Measurements from ENCODE around the gene KCNE4. TPM values are rescaled to one million over a fixed set of nuclear protein-coding genes. Genes with fewer than 3 reads are reported as not detected.

The KCNE4 gene
- total and polyA plus RNA-seq, 4 donors = 0.19 to 0.42 (median 0.31) TPM

GRCh38 chr2:223069988-223070387, 18.0 kb downstream of the KCNE4 start (continued):
- TF ChIP-seq REST (IDR thresholded peaks at IDR 0.05) = no peak

GRCh38 chr2:223071139-223071538, 19.1 kb downstream of the KCNE4 start:
- Histone ChIP-seq H3K27me3 (ENCODE audit: control insufficient read depth in 4 of 4, insufficient read depth in 4 of 4, low read length in 3 of 4) (no peaks in the 10 kb centered on the region), H3K9me3 (ENCODE audit: control insufficient read depth in 4 of 4, low read length in 3 of 4) (no peaks in the 10 kb centered on the region), H3K4me1 (ENCODE audit: control insufficient read depth in 4 of 4, insufficient read depth in 4 of 4, low read length in 3 of 4) (no peaks in the 10 kb centered on the region), H3K27ac (ENCODE audit: low read depth in 1 of 2, low read length in 2 of 2) (no peak overlapping the region), H3K9ac (ENCODE audit: low read depth in 1 of 2, low read length in 2 of 2) (no peak overlapping the region), H3K36me3 (ENCODE audit: control insufficient read depth in 4 of 4, insufficient read depth in 3 of 4, low read depth in 1 of 4, low read length in 3 of 4) (no peaks in the 10 kb centered on the region), H3K4me3 (ENCODE audit: low read depth in 1 of 3, low read length in 3 of 3) (no peak overlapping the region)
- TF ChIP-seq TAF1 (conservative IDR thresholded peaks at IDR 0.05) = no peak
- TF ChIP-seq ZBTB33 (IDR thresholded peaks at IDR 0.05) = no peak
- TF ChIP-seq FOXA2 (IDR thresholded peaks at IDR 0.05) = no peak
- no peak for TF ChIP-seq MAX (IDR thresholded peaks at IDR 0.05)
- TF ChIP-seq YY1 (IDR thresholded peaks at IDR 0.05) = no peak
- TF ChIP-seq CTCF (IDR thresholded peaks at IDR 0.05; ENCODE audit: low read depth, low read length, missing input control) = no peak
- no peak for TF ChIP-seq GABPA (IDR thresholded peaks at IDR 0.05 in 1 of 2, conservative IDR thresholded peaks at IDR 0.05 in 1 of 2)
- TF ChIP-seq EGR1 (IDR thresholded peaks at IDR 0.05; ENCODE audit: low read depth in 2 of 2) = no peak
- no peak for TF ChIP-seq REST (IDR thresholded peaks at IDR 0.05)
- WGBS = 89% methylated on average over 4 of the region's 4 CpGs
- DNase-seq (ENCODE audit: low spot score) = no peak

All from liver (tissue), 9 donors.